ENCODE measurements around the gene TNNC2.

DNA sequence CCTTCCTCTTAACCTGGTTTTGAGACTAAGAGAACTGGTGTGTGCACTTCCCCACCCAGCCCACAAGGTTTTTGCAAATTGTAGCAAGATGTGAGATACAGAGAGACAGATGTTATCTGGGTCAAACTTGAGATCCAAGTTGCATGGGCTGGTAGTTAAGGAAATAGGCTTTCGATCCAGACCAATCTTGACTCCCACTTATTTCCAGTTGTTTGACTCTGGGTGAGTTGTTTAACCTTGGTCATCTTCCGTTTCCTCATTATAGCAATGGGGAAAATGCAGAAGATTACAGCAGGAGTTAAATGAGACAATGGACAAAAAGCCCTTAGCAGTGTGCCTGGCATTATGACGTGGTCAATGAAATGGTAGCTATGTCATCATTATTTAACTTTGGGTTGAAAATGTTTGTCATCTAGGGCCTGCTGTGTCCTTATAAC, 8.2 kb upstream of the TNNC2 start:
- TF ChIP-seq, protein P1, sequence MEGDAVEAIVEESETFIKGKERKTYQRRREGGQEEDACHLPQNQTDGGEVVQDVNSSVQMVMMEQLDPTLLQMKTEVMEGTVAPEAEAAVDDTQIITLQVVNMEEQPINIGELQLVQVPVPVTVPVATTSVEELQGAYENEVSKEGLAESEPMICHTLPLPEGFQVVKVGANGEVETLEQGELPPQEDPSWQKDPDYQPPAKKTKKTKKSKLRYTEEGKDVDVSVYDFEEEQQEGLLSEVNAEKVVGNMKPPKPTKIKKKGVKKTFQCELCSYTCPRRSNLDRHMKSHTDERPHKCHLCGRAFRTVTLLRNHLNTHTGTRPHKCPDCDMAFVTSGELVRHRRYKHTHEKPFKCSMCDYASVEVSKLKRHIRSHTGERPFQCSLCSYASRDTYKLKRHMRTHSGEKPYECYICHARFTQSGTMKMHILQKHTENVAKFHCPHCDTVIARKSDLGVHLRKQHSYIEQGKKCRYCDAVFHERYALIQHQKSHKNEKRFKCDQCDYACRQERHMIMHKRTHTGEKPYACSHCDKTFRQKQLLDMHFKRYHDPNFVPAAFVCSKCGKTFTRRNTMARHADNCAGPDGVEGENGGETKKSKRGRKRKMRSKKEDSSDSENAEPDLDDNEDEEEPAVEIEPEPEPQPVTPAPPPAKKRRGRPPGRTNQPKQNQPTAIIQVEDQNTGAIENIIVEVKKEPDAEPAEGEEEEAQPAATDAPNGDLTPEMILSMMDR (IDR thresholded peaks at IDR 0.05; ENCODE audit: extremely low read depth in 1 of 2, insufficient read depth in 1 of 2, low read depth in 1 of 2, low read length in 2 of 2): no peak
- no peak for TF ChIP-seq MYC (IDR thresholded peaks at IDR 0.05; ENCODE audit: low read depth, low read length)
- TF ChIP-seq, protein P2, sequence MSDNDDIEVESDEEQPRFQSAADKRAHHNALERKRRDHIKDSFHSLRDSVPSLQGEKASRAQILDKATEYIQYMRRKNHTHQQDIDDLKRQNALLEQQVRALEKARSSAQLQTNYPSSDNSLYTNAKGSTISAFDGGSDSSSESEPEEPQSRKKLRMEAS (IDR thresholded peaks at IDR 0.05; ENCODE audit: insufficient read depth, insufficient read length): no peak
- TF ChIP-seq POLR2A (IDR thresholded peaks at IDR 0.05; ENCODE audit: low read depth, low read length): no peak
- TF ChIP-seq POLR2AphosphoS5 (IDR thresholded peaks at IDR 0.05; ENCODE audit: insufficient read depth, low read depth, low read length): no peak

Measured in endothelial cell of umbilical vein (primary cell).